ENCODE data around the gene TMEM203.

The TMEM203 gene

DNA sequence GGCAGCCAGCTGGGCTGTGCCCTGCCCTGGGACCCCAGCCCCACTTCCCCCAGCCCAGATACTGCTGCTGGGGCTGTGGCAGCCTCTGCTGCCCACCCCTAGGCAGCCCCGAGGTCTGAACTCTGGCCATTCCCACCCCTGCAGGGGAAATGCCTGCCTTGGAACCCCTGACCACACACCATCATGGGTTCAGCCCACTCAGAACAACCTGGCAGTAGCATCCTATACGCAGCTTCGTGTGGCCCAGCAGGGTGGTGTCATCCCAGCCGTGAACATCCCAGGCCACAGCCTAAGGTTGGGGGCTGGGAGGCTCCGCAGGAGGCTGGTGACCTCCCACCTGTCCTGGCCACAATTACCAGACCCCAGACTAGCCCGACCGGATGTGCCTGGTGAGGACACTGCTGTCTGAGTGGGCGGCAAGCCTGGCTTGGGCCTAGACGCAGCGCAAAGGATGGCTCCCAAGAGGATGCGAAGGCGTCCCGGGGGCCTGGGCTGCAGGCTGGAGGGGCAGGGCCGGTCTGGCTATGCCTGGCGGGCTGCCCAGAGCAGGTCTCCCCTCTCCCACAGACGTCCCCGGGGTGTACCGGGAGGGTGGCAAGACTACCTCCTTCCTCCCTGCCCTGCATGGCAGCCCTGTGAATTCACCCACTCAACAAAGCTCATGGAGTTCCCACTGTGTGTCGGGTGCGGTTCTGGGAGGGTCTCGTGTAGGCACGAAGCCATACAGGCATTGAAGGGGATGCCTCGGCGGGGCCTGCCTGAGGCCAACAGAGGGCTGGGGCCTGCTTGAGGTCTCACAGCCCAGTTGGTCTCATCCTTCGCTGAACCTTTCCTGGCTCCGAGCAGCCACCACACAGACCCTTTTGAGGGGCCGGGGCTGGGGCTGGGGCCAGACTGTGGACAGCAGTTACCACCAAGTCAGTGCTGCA is 23.8 kb upstream of the TMEM203 start:
- no peak for DNase-seq (ENCODE audit: low read depth)

DNA sequence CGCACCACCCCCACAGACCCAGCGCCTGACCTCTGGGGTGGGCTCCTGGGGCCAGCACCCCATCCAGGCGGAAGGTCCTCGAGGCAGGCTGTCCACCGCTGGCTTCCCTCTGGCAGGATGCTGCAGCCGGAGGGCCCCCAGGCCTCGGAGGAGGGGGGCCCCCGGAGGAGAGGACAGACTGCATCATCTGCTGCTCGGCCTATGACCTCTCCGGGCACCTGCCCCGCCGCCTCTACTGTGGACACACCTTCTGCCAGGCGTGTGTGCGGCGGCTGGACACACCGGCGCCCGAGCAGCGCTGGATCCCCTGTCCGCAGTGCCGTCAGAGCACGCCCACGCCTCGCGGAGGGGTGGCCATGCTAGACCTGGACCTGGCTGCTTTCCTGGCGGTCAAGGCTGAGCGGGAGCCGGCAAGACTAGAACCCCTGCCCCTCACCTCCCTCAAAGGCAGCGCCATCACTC is 23.1 kb upstream of the TMEM203 start:
- DNase-seq (ENCODE audit: low read depth): no peak

DNA sequence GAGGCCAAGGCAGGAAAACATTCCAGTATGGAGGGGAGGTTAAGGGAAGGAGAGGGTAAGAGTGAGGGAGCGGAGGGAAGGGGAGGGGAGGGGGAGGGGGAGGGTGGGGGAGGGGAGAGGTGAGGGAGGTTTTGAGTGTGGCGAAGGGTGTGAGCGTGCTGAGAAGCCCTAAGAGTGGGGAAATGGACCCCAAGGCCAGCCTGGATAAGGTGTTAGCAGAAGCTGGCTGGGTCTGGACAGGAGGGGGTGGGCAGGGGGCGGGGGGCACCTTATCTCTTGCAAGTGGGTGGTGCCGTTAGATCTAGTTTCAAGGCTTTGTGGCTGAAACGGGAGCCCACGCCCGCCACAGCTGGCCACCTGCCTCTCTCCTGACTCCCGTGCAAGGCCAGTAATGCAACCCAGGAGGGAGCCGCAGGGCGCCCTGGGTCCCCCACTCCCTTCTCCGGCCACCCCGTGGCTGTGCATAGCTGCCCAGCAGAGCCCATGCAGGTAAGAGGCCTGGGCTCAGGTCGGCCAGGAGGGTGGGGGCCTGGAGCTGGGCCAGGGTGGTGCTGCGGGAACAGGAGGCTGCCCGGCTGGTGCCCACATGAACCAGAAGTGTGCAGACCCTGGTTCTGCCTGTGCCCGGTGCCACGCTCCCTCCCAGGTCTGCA is 22.5 kb upstream of the TMEM203 start:
- no peak for DNase-seq (ENCODE audit: low read depth)

DNA sequence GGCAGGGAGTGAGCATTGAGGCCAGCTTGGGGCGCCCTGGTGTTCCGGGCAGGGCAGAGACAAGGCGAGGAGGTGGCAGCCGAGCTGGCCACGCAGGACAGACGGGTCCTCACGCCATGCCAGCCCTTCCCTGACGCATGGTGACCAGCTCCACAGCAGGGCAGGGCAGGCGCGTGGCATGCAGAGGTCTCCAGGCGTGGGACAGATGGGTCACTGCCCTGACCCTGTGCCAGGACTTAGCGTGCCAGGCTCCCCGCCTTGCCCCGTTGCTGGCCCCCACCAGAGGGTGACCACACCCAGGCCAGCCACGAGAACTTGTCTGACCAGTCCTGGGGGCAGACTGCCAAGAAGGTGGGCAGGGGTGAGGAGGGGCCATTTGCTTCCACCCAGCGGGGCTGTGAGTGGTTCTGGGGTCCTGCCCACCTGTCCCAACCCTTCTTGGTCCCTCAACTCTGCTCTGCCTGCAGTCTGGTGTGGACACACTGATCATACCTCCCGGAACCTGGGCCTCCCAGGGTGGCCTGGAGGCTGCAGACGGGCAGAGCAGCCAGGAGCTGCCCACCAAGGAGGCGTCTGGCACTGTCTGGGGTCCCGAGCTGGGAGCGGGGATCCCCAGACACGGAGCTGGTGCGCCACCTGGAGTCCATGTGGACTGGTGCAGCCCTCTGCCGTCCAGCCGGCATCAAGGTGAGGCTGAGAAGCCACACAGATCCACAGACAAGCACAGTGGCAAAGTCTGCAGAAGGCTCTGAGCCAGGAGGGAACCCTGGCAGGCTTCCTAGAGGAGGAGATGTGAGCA is 21.8 kb upstream of the TMEM203 start, which contains the start of gene RNF224:
Gene RNF224, plus strand, starts transcription at position 449 of the 799 bp plus-strand sequence. CDS start 834 bp downstream, outside the sequence.
- peak; percentile 72 for DNase-seq (ENCODE audit: low read depth)

DNA sequence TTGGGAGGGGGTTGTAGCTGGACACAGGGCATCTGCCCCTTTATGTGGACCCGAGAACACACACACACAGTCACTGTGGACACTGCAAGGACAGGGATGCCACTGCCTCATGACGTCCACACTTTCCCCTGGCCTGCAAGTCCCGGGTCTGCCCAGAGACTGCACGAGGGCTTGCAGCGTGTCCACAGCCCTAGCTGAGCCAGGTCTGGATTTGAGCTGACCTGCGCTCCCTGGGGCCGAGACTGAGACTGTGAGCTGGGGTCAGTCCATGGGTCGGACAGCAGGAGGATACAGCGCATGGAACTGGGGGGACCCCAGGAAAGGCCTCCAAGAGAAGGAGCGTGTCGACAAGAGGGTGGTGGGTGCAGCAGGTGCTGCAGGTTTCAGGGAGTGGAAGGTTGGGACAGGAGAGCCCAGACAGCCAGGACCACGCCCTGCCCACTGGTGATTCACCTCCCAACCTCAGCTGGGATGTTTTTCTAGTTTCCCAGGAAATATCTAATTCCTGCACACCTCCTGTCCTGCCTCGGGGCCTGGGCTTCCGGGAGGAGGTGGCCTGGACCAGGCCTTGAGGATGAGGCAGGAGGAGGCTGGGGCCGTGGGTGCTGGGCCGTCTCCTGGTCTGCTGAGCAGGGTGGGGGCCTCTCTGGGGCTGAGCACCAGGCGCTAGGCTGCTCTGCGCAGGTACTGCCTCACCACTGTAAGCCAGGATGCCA is 21.0 kb upstream of the TMEM203 start:
- no peak for DNase-seq (ENCODE audit: low read depth)

DNA sequence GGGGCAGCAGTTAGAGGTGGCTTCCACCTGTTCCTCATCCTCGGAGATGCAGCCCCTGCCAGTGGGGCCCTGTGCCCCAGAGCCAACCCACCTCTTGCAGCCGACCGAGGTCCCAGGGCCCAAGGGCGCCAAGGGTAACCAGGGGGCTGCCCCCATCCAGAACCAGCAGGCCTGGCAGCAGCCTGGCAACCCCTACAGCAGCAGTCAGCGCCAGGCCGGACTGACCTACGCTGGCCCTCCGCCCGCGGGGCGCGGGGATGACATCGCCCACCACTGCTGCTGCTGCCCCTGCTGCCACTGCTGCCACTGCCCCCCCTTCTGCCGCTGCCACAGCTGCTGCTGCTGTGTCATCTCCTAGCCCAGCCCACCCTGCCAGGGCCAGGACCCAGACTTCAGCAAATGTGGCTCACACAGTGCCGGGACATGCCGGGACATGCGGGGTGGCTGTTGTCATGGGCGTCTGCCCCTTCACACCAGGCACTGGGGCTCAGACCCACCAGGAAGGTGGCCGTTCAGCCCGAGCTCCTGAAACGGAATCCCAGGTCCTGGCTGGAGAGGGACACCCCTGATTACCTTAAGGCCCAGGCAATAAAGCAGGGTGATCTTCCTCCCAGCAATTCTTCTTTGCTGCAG is 20.4 kb upstream of the TMEM203 start:
- no peak for DNase-seq (ENCODE audit: low read depth)

DNA sequence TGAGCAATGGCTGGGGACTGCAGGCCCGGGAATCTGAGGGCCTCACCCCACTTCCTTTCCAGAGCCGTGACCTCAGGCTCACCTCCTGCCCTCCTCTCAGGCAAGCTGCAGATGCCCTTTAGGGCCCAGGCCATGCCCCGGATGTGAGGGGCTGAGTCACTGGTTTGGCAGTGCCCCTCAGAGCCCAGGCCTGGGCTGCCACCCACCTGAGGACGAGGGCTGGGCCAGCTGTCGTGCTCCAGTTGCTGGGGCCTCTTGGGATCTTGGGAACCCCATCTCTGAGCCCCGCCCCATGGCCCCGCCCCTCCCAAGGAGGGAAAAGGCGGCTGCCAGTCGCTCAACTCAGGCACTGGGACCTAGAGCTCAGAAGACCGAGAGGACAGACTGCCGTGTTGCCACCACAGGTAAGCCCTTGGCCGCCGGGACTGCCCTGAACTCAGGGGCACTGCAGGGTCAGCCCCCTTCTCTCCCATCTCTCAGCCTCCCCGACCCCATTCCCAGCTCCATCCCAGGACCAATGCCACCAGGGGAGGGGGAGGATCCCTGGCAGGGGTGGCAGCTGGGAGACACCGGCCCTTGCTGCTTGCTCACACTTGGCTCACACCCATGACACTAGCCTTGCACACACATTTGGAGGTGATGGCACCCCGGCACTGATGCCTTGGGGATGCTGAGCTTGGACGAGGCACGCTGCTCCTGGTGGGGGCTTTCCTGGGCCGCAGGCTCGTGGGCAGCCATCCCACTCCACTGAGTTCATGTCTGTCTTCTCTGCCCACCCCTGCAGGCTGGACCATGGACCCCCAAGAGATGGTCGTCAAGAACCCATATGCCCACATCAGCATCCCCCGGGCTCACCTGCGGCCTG is 19.6 kb upstream of the TMEM203 start, which contains the start of gene CYSRT1:
Gene CYSRT1, plus strand, starts transcription at position 345 of the 865 bp plus-strand sequence. Its CDS starts 448 bp downstream, at position 793.
- no peak for DNase-seq (ENCODE audit: low read depth)

- peak; percentile 98 for DNase-seq (ENCODE audit: low read depth)
Measured at GRCh38 chr9:137223078-137223970, 17.9 kb upstream of the TMEM203 start.

DNA sequence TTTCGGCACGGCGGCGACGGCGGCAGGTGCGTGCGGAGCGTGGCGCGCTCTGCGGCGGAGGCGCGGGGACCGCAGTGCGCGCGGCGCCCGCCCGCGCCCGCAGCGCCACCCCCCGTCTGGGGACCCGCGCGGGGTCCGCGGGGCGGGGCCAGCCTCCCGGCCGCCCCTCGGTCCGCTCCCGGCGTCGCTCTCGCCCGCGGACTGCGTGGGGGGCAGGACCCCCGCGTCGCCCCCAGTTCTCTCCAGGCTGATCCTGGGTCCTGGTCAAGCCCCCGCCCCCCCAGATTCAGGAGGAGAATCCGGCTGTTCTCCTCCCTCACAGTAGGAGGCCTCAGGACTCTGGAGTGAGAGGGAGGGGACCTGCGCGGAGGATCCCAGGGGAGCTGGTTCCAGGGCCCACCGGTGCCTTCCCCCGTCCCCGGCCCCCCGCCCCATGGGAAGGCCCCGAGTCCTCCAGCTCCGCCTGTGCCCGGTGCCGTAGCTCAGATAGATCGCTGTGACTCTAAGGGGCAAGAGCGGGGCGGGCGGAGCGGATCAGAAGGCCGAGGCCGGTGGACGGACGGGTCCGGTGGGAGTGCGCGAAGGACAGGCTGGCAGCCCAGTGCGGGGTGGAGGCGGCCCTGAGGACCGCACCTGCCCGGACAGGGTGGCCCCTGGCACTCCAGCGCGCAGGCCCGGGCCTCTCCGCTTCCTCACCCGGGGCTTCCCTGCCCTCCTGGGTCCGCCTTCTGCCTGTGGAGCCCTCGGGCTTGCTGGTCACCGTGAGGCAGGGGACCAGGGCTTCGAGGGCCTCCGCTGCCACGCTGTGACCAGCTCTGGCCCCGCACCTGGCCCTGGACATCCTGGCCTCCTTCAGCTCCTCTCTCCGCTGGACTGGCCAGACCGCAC is 17.0 kb upstream of the TMEM203 start, which contains the start of gene RNF208:
Gene RNF208, minus strand, starts transcription at position 51 of the 888 bp plus-strand sequence. CDS start 1,028 bp downstream, outside the sequence.
- DNase-seq (ENCODE audit: low read depth): no peak

DNA sequence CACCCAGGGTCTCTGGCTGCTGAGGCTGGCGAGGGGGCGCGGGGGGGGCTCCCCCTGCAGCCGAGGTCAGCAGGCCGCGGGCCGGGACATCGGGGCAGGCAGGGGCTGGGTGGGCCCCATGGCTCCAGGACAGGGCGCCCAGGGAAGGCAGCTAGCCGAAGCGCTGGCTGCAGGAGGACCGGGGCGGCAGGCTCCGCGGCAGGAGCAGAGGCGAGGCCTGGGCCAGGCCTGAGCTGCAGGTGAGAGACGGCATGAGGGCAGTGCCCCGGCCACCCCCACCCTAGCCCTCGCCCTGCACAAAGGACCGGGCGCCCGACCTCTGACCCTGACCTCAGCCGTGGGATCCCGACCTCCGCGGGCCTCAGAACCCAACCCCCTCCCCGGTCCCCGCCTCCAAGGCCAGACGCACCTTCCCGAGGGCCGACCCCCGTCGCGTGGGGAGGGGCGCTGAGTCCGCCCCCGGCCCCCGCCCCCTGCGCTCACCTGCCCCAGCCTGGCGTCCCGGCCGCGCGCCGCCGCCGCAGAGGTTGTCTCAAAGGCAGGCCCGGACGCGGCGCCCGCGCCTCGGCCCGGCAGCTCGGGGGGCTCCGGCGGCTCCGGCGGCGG is 16.2 kb upstream of the TMEM203 start:
- DNase-seq (ENCODE audit: low read depth): no peak

GRCh38 chr9:137221095-137221505 is 15.7 kb upstream of the TMEM203 start:
- DNase-seq (ENCODE audit: low read depth): no peak

DNA sequence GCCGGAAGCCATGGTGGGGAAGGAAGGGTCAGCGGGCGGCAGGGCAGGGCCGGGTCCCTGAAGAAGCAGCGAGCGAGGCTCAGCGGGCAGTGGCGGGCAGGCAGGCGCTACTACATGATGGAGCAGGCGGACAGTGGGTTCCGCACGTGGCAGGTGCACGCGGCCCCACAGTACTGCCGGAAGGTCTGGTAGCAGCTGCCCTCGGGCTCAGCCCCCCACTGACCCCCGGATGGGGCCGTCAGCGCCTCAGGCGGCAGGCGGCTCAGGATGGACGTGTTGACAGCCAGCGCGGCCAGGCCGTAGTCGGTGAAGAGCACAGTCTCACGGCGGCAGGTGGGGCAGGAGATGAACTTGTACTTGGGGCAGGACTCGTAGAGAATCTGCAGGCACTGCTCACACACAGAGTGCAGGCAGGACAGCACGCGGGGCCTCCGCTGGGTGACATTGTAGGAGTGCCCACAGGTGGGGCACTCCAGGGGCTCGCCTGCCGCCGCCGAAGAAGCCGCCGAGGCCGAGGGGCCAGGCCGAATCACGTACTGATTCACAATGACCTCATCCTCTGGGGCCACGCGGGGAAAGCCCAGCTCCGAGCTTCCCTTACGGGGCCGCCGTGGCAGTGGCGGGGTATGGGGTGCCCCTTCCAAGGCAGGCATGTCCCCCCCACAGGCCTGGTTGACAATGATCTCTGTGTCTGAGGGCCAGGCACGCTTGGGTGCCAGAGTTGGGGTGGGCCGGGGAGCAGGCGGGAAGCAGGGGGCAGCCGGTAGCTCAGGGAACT is 15.1 kb upstream of the TMEM203 start:
- DNase-seq (ENCODE audit: low read depth): no peak

GRCh38 chr9:137219757-137220316 is 14.4 kb upstream of the TMEM203 start:
- no peak for DNase-seq (ENCODE audit: low read depth)

DNA sequence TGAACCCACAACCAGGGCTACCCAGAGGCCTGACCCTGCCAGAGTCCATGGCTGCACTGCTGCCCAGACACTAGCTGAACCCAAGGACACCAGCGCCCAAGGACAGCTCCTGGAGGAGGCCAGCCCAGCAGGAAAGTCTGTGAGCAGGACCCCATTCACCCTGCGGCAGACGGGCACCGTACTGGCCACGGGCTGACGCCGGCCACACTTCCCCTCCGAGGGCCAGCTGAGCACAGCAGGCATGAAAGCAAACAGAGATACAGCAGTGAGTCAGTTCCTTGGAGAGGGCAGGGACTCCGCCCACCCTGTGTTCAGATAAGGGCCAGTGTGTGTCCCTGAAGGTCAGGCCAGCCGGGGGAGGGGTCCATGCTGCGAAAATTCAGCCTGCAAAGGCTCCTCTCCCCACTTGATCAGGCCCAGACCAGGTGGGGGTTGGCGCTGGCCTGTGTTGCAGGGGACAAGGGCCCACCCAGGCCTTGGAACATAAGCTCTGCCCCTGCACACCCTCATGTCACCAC is 13.4 kb upstream of the TMEM203 start:
- no peak for DNase-seq (ENCODE audit: low read depth)

- no peak for DNase-seq (ENCODE audit: low read depth)
Measured at GRCh38 chr9:137218212-137218753, 12.8 kb upstream of the TMEM203 start.

Measured in stimulated activated CD4-positive, alpha-beta T cell treated with anti-CD3 and anti-CD28 coated beads, Interleukin-2, amount 100 ng/mL, for 4 hours (primary cell).